MM.1S (cell line): Measurements from ENCODE around the gene BHMT.

Source experiments
- DNase-seq: peaks from one replicate; pipeline ENCODE4 v3.0.0-alpha.2; 2015
- H2AFZ ChIP-seq: fragments of 300-600 bp; sonication (generic); 2 replicates; pipeline ENCODE4 v1.6.0; 2016; ENCODE audit warnings: antibody characterized with exemption, low read length
- H3F3A ChIP-seq: fragments of 300-600 bp; sonication (generic); 2 replicates; pipeline ENCODE4 v1.6.1; 2016; ENCODE audit warnings: mild to moderate bottlenecking, antibody characterized with exemption, low read length, moderate library complexity, mixed read lengths; ENCODE audit not compliant: insufficient read depth
- H3K27ac ChIP-seq: fragments of 300-600 bp; sonication (generic); 2 replicates; pipeline ENCODE4 v1.5.1; 2016; ENCODE audit warnings: mild to moderate bottlenecking, low read length
- H3K27me3 ChIP-seq: fragments of 300-600 bp; sonication (generic); replicated peaks from 2 replicates; pipeline ENCODE4 v1.6.0; 2016; ENCODE audit warnings: low read length; ENCODE audit not compliant: insufficient read depth
- H3K36me3 ChIP-seq: fragments of 300-600 bp; sonication (generic); replicated peaks from 2 replicates; pipeline ENCODE4 v1.6.1; 2016; ENCODE audit warnings: mild to moderate bottlenecking, low read length, mixed read lengths; ENCODE audit not compliant: insufficient read depth
- H3K4me1 ChIP-seq: fragments of 300-600 bp; sonication (generic); 2 replicates; pipeline ENCODE4 v1.6.1; 2016; ENCODE audit warnings: low read length, mixed read lengths
- H3K4me2 ChIP-seq: fragments of 300-600 bp; sonication (generic); 2 replicates; pipeline ENCODE4 v1.6.0; 2016; ENCODE audit warnings: low read depth, low read length
- H3K4me3 ChIP-seq: fragments of 300-600 bp; sonication (generic); 2 replicates; pipeline ENCODE4 v1.5.1; 2016; ENCODE audit warnings: low read length, mixed read lengths
- H3K79me2 ChIP-seq: fragments of 300-600 bp; sonication (generic); 2 replicates; pipeline ENCODE4 v1.6.1; 2016; ENCODE audit warnings: mixed run types, low read length, mixed read lengths
- H3K9ac ChIP-seq: fragments of 300-600 bp; sonication (generic); 2 replicates; pipeline ENCODE4 v1.6.1; 2016; ENCODE audit warnings: low read length, mixed read lengths
- H3K9me2 ChIP-seq: fragments of 300-600 bp; sonication (generic); replicated peaks from 2 replicates; pipeline ENCODE4 v1.6.1; 2016; ENCODE audit warnings: mild to moderate bottlenecking, low read length, mixed read lengths; ENCODE audit not compliant: insufficient read depth
- H3K9me3 ChIP-seq: fragments of 300-600 bp; sonication (generic); replicated peaks from 2 replicates; pipeline ENCODE4 v1.6.1; 2016; ENCODE audit warnings: mild to moderate bottlenecking, low read length, mixed read lengths; ENCODE audit not compliant: insufficient read depth
- H4K20me1 ChIP-seq: fragments of 300-600 bp; sonication (generic); 2 replicates; pipeline ENCODE4 v1.6.1; 2016; ENCODE audit warnings: mild to moderate bottlenecking, low read length, moderate library complexity, mixed read lengths; ENCODE audit not compliant: insufficient read depth
- EZH2 ChIP-seq: fragments of 300-600 bp; sonication (generic); optimal IDR thresholded peaks from 2 replicates; pipeline ENCODE3; 2017; ENCODE audit warnings: low read depth, mild to moderate bottlenecking, antibody characterized with exemption, low read length, mixed read lengths
- EZH2phosphoT487 ChIP-seq: fragments of 300-600 bp; sonication (generic); IDR thresholded peaks from 2 replicates; pipeline ENCODE4 v1.6.1; 2018; ENCODE audit warnings: antibody characterized with exemption, low read length
- TF ChIP-seq, protein P1 (sequence below): fragments of 300-600 bp; sonication (generic); IDR thresholded peaks from 2 replicates; pipeline ENCODE4 v1.5.1; 2016; ENCODE audit warnings: antibody characterized with exemption, low read length, mixed read lengths

The BHMT gene

DNA sequence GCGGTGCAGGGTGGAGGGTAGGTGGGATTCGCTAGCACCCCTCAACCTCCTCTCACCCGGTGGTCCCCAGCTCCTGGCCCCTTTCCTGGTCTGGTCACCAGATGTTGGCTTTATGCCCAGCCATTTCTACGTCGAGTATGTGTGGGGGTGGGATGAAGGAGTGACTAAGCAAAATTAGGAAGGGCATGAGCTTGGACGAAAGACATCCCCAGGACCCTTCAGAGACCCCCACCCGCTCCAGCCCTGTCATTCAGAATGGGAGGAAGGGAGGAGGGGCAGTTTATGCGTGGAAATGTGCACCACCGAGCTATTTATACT is 41.3 kb upstream of the BHMT start:
- H3K36me3 ChIP-seq: no peaks in the 10 kb centered on the region
- no peak for DNase-seq
- no peak overlapping the region for H3K9ac ChIP-seq
- no peak overlapping the region for H2AFZ ChIP-seq
- H3K4me1 ChIP-seq: no peaks in the 10 kb centered on the region
- H3K4me3 ChIP-seq: no peak overlapping the region
- TF ChIP-seq EZH2phosphoT487: no peak
- TF ChIP-seq EZH2: no peak
- TF ChIP-seq, protein P1, sequence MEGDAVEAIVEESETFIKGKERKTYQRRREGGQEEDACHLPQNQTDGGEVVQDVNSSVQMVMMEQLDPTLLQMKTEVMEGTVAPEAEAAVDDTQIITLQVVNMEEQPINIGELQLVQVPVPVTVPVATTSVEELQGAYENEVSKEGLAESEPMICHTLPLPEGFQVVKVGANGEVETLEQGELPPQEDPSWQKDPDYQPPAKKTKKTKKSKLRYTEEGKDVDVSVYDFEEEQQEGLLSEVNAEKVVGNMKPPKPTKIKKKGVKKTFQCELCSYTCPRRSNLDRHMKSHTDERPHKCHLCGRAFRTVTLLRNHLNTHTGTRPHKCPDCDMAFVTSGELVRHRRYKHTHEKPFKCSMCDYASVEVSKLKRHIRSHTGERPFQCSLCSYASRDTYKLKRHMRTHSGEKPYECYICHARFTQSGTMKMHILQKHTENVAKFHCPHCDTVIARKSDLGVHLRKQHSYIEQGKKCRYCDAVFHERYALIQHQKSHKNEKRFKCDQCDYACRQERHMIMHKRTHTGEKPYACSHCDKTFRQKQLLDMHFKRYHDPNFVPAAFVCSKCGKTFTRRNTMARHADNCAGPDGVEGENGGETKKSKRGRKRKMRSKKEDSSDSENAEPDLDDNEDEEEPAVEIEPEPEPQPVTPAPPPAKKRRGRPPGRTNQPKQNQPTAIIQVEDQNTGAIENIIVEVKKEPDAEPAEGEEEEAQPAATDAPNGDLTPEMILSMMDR: no peak
- H3F3A ChIP-seq: no peaks in the 10 kb centered on the region
- H3K27ac ChIP-seq: no peak overlapping the region
- H4K20me1 ChIP-seq: no peaks in the 10 kb centered on the region
- no peaks in the 10 kb centered on the region for H3K9me3 ChIP-seq
- H3K9me2 ChIP-seq: no peaks in the 10 kb centered on the region
- H3K79me2 ChIP-seq: no peaks in the 10 kb centered on the region
- H3K27me3 ChIP-seq: no peaks in the 10 kb centered on the region
- no peak overlapping the region for H3K4me2 ChIP-seq

DNA sequence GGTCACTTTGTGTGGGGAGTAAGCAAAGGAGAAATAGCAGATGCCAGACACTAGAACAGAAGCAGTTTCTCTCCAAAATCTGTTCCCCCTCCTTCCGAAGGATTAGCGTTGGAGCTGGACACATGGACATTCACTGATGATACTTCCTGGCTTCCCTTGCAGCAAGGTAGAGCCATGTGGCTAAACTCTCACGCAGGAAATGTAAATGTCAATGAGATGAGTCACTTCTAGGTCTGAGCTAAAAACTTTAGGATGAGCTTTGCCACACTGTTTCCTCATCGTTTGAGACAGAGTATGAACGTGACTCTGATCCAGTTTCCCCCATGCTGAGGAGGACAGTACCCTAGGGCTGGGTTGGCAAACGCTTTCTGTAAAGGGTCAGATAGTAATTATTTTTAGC is 37.0 kb upstream of the BHMT start:
- H3K4me1 ChIP-seq: no peaks in the 10 kb centered on the region
- H3K79me2 ChIP-seq: no peaks in the 10 kb centered on the region
- no peaks in the 10 kb centered on the region for H3K36me3 ChIP-seq
- no peaks in the 10 kb centered on the region for H3F3A ChIP-seq
- H3K9me2 ChIP-seq: no peaks in the 10 kb centered on the region
- no peaks in the 10 kb centered on the region for H4K20me1 ChIP-seq
- H3K27me3 ChIP-seq: no peaks in the 10 kb centered on the region
- no peak for DNase-seq
- H2AFZ ChIP-seq: peak overlapping the region; percentile 21; the same call in 1 of the 2 replicates
- H3K9me3 ChIP-seq: no peaks in the 10 kb centered on the region
- TF ChIP-seq EZH2 (no peak), EZH2phosphoT487 (no peak)
- TF ChIP-seq, protein P1: no peak
- H3K4me3 ChIP-seq: no peak overlapping the region
- H3K9ac ChIP-seq: no peak overlapping the region
- H3K4me2 ChIP-seq: no peak overlapping the region
- no peak overlapping the region for H3K27ac ChIP-seq

DNA sequence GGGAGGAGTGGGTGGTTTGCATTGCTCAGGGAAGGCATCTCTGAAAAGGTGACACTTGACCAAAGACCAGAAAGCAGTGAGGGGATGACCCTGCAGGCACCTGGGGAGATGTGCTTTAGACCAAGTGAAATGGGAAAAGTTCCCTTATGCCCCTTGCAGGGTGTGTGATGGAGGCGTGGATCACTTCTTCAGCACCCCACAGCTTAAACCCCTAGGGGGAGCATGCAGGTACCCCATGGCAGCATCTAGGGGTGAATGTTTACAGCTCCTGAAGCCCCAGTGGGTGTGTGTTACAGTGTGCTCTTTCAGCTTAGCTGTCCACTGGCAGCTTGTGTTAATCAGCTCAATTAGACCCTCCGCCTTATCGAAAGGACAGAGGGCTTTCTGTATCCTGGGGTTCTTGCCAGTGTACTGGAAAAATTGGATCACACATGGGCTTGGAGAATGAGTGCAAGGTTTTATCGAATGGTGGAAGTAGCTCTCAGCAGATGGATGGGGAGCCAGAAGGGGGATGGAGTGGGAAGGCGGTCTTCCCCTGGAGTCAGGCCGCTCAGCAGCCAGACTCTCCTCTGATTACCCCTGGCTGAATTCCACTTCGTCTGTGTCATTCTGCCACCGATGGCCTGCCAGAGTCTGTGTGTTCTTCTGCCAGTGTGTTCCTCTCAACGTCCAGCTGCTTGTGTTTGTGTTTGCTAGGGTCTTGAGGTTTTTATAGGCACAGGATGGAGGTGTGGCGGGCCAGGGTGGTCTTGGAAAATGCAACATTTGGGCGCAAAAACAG is 35.8 kb upstream of the BHMT start:
- Histone ChIP-seq H3F3A (no peaks in the 10 kb centered on the region), H3K4me3 (no peak overlapping the region), H2AFZ (no peak overlapping the region), H4K20me1 (no peaks in the 10 kb centered on the region), H3K79me2 (no peaks in the 10 kb centered on the region), H3K4me2 (no peak overlapping the region), H3K27me3 (no peaks in the 10 kb centered on the region), H3K27ac (no peak overlapping the region), H3K36me3 (no peaks in the 10 kb centered on the region), H3K9me3 (no peaks in the 10 kb centered on the region), H3K4me1 (no peaks in the 10 kb centered on the region), H3K9me2 (no peaks in the 10 kb centered on the region), H3K9ac (no peak overlapping the region)
- TF ChIP-seq EZH2: no peak
- TF ChIP-seq, protein P1: no peak; the same call in 1 of the 2 replicates
- TF ChIP-seq EZH2phosphoT487: no peak
- no peak for DNase-seq
